Motor neuron (in vitro differentiated cells): ENCODE data around the gene RGS8. TPM values are rescaled to one million over a fixed set of nuclear protein-coding genes. Genes with fewer than 3 reads are reported as not detected.

Experiments used
- ATAC-seq, 8 experiments: fragments of 200-7000 bp; cut with Tn5 transposase; replicated peaks in 6 of 8; 2 replicates each; pipeline ENCODE4 v1.8.0; 2021; ENCODE audit warnings: mild to moderate bottlenecking in 8 of 8, moderate library complexity in 8 of 8
- H3K27ac ChIP-seq, 2 donors: fragments of 250-450 bp; sonication (Bioruptor Pico); 2 replicates each; pipeline ENCODE4 v1.9.0; 2021; ENCODE audit warnings: antibody characterized with exemption in 2 of 2, mild to moderate bottlenecking in 2 of 2, moderate library complexity in 1 of 2
- H3K4me1 ChIP-seq, 2 donors: fragments of 250-450 bp; sonication (Bioruptor Pico); replicated peaks in 1 of 2; 2 replicates each; pipeline ENCODE4 v1.6.1; 2021; ENCODE audit warnings: antibody characterized with exemption in 2 of 2, mild to moderate bottlenecking in 2 of 2, moderate library complexity in 1 of 2
- H3K4me3 ChIP-seq, 5 donors: fragments of 250-450 bp; sonication (Bioruptor Pico); 2 replicates each; pipeline ENCODE4 v1.9.0; 2021; ENCODE audit warnings: antibody characterized with exemption in 5 of 5, mild to moderate bottlenecking in 5 of 5, moderate library complexity in 4 of 5
- WGBS, 10 experiments: fragments of 450-650 bp; shearing (Covaris generic); methylation state at CpG; one replicate each; pipeline ENCODE4 v1.0.0; 2022; 5-methylcytosine and 5-hydroxymethylcytosine counted together
- in situ Hi-C, 9 experiments: fragments of 400-800 bp; cut with MboI; loops; one replicate each; pipeline ENCODE4 v1.15.0; 2021; ENCODE audit warnings: low sequenced_read_pairs in 9 of 9, low pct_unique_long_range_greater_than_20kb in 2 of 9; ENCODE audit not compliant: unreplicated experiment in 9 of 9
- total RNA-seq, 8 experiments: library from RNA; unstranded; fragments of 300-600 nt; gene quantifications; 2 replicates each; pipeline versions ENCODE4 v1.2.3 to v1.2.4, GENCODE V29; 2022

Gene RGS8
- total RNA-seq, 8 experiments from 2014 or later: 0.04 to 31.5 (median 9.7) TPM

DNA sequence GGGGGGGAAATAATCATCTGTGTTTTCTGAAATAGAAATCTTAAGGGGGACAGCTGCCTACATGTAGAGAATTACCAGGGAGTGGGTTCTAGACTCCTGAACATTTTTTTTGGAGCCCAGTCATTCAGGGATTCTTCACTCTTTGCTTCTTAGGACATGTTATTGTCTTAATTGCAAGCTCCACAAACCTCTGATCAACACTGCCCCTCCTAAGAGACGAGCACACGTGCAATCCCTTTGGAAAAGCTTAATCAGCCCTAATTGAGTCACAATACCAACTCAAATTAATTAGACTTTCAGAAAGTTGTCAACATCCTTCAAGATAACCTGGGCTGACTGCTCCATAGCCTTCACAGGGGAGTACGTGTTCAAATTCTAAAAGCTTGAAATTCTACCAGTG is 21.4 kb downstream of the RGS8 start:
- Histone ChIP-seq H3K4me3 (no peak overlapping the region), H3K4me1 (peaks cover 31 to 36% of the 10 kb centered on the region in 2 donors)
- in situ Hi-C loops: no loop called here

GRCh38 chr1:182662121-182662890 is 22.1 kb downstream of the RGS8 start:
- 16 to 60% (median 39%) methylated on average over 1 to 7 of the region's 7 CpGs; no CpG with 5 or more reads in 1 of the 10 experiments for WGBS, 10 experiments
- peaks cover 29 to 37% of the 10 kb centered on the region in 2 donors for H3K4me1 ChIP-seq
- no peak overlapping the region for H3K4me3 ChIP-seq
- ATAC-seq: peak; percentile 69 to 92 (median 84)
- in situ Hi-C loops: no loop called here
- no peak overlapping the region for H3K27ac ChIP-seq

More for the DNA sequence above, 21.4 kb downstream of the RGS8 start:
- WGBS, 10 experiments: 33 to 100% (median 53%) methylated on average over 1 to 3 of the region's 3 CpGs; no CpG with 5 or more reads in 3 of the 10 experiments
- ATAC-seq: no peak
- no peak overlapping the region for H3K27ac ChIP-seq

- Histone ChIP-seq H3K4me1 (peaks cover 21 to 33% of the 10 kb centered on the region in 2 donors), H3K27ac (no peak overlapping the region), H3K4me3 (no peak overlapping the region)
- no peak for ATAC-seq
- in situ Hi-C loops: no loop called here
Measured at GRCh38 chr1:182658055-182658454, 26.3 kb downstream of the RGS8 start.

DNA sequence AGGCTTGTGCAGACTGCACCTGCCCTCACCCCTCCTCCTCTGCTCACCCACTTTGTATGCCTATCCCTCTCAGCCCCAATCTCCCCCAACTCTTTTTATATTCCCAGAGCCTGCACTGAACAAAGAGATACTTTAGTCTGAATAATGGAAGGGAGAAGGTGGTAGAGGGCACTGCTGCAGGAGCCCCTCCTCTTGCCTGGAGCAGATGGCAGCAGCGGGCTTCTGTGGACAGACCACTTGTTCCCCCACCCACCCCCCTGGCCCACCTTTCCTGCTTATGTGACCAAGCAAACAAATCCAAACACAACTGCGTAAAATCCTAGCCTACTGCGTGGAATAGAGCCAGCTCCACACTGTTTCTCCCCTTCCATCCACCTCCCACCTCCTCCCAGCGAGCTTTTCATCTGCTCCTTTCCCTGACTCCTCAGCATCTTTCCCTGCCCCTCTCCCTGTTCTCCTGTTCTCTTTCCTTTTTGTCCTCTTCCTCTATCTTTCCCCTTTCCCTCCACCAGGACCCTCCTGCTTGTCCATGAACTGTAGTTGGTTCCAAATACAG is 27.5 kb downstream of the RGS8 start:
- ATAC-seq: peak in 5 of 8 experiments; percentile 16 to 52 (median 33)
- no peak overlapping the region for H3K4me3 ChIP-seq
- H3K27ac ChIP-seq: no peak overlapping the region
- 60 to 100% (median 84%) methylated on average over 1 to 4 of the region's 4 CpGs; no CpG with 5 or more reads in 3 of the 10 experiments for WGBS, 10 experiments
- peaks cover 9 to 21% of the 10 kb centered on the region in 2 donors for H3K4me1 ChIP-seq
- in situ Hi-C loops: no loop called here

GRCh38 chr1:182653986-182654385 is 30.4 kb downstream of the RGS8 start:
- H3K4me1 ChIP-seq: peaks cover 4 to 14% of the 10 kb centered on the region in 2 donors
- in situ Hi-C loops: no loop called here
- no peak overlapping the region for H3K4me3 ChIP-seq
- no peak for ATAC-seq
- WGBS, 10 experiments: 14 to 100% (median 100%) methylated on average over 1 to 2 of the region's 2 CpGs; no CpG with 5 or more reads in 1 of the 10 experiments
- no peak overlapping the region for H3K27ac ChIP-seq

- in situ Hi-C loops: no loop called here
- H3K27ac ChIP-seq: no peak overlapping the region
- no peak overlapping the region for H3K4me3 ChIP-seq
- WGBS, 10 experiments: 33 to 100% (median 66%) methylated on average over 1 to 3 of the region's 3 CpGs
- H3K4me1 ChIP-seq: peaks cover 4 to 14% of the 10 kb centered on the region in 2 donors
- no peak for ATAC-seq
Measured at GRCh38 chr1:182652933-182653332, 31.5 kb downstream of the RGS8 start.

GRCh38 chr1:182651339-182651724 is 33.1 kb downstream of the RGS8 start:
- Histone ChIP-seq H3K4me3 (no peak overlapping the region), H3K4me1 (peaks cover 0 to 3% of the 10 kb centered on the region in 2 donors), H3K27ac (no peak overlapping the region)
- in situ Hi-C loops: no loop called here
- 7 to 87% (median 57%) methylated on average over 1 to 3 of the region's 3 CpGs; no CpG with 5 or more reads in 2 of the 10 experiments for WGBS, 10 experiments
- peak in 1 of 8 experiments; percentile 19 for ATAC-seq

GRCh38 chr1:182650678-182651338 is 33.6 kb downstream of the RGS8 start:
- in situ Hi-C loops: no loop called here
- no peak for ATAC-seq
- no peak overlapping the region for H3K4me3 ChIP-seq
- WGBS, 10 experiments: 8 to 100% (median 84%) methylated on average over 3 to 6 of the region's 6 CpGs
- H3K27ac ChIP-seq: no peak overlapping the region
- no peaks in the 10 kb centered on the region for H3K4me1 ChIP-seq

GRCh38 chr1:182649041-182649440 is 35.3 kb downstream of the RGS8 start:
- Histone ChIP-seq H3K4me3 (no peak overlapping the region), H3K4me1 (no peaks in the 10 kb centered on the region), H3K27ac (no peak overlapping the region)
- in situ Hi-C loops: no loop called here
- ATAC-seq: no peak
- WGBS, 10 experiments: 33 to 100% (median 90%) methylated on average over 1 to 7 of the region's 7 CpGs

DNA sequence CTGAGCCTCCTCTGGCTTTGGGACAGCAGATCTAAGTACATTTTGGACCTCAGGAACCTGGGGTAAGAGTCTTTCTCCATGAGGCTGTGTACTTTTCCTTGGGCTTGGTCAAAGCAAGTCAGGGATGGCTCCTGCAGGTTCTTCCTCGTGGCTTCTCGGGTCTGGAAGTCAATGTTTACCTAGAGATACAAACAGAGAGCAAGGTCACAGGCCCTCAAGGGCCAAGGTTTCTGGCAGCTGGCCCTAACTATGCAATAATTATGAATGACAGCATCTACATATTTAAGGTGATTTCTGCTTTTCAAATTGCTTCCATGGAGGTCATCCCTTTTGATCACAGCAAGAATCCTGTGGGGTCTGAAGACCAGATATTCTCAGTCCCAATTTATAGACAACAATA is 37.6 kb downstream of the RGS8 start:
- in situ Hi-C loops: no loop called here
- no peak overlapping the region for H3K27ac ChIP-seq
- no peaks in the 10 kb centered on the region for H3K4me1 ChIP-seq
- WGBS, 10 experiments: 0 to 76% (median 62%) methylated on average over 2 of the region's 2 CpGs; no CpG with 5 or more reads in 6 of the 10 experiments
- H3K4me3 ChIP-seq: no peak overlapping the region
- ATAC-seq: no peak

DNA sequence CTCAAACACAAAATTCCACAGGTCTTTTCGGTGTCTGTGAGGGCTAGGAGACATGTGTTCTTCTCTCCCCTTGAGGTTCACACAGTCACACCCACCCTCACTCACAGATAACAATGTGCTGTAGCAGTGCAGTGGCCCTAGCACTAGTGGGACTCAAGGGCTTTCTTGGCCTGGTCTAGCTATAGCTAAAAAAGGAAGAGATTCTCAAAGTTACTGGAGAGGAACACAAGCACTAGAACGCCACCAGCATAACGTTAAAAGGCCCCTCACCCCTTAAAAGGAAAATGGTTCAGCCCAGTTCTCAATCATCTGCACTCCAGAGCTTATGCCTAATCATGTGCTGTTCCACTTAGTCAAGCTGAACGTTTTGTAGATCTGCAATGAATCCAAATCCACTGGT is 39.5 kb downstream of the RGS8 start:
- WGBS, 10 experiments: 12 to 100% (median 81%) methylated on average over 1 to 4 of the region's 4 CpGs; no CpG with 5 or more reads in 1 of the 10 experiments
- no peaks in the 10 kb centered on the region for H3K4me1 ChIP-seq
- H3K4me3 ChIP-seq: no peak overlapping the region
- ATAC-seq: peak in 3 of 8 experiments; percentile 30 to 68 (median 34)
- H3K27ac ChIP-seq: no peak overlapping the region
- in situ Hi-C loops: no loop called here

- H3K27ac ChIP-seq: no peak overlapping the region
- no peaks in the 10 kb centered on the region for H3K4me1 ChIP-seq
- 33 to 100% (median 89%) methylated on average over 1 to 3 of the region's 3 CpGs; no CpG with 5 or more reads in 2 of the 10 experiments for WGBS, 10 experiments
- peak in 1 of 8 experiments; percentile 39 for ATAC-seq
- no peak overlapping the region for H3K4me3 ChIP-seq
- in situ Hi-C loops: no loop called here
Measured at GRCh38 chr1:182643699-182644098, 40.7 kb downstream of the RGS8 start.

DNA sequence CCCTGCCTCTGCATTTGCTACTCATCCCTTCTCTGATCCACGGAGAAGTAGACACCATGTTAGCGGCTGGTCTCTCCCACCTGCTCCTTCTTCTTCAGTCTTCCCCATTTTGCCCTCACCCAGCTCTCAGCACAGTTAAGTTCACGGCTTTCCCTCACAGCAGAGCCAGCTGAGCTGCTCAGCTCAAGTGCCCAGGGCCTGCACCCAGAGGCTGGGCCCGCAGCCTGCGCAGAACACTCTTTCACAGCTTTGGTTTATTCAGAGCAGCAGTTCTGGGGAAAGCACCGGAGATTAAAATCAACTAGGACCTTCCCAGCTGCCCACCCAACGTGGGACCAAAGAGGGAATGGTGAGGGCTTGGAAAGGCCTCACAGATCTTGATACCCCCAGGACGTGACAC is 41.9 kb downstream of the RGS8 start:
- Histone ChIP-seq H3K27ac (no peak overlapping the region), H3K4me3 (no peak overlapping the region), H3K4me1 (no peaks in the 10 kb centered on the region)
- no peak for ATAC-seq
- WGBS, 10 experiments: 0 to 100% (median 87%) methylated on average over 1 to 7 of the region's 8 CpGs; no CpG with 5 or more reads in 4 of the 10 experiments
- in situ Hi-C loops: no loop called here
